Peyer's patch (tissue), 4 donors: ENCODE data around the gene RTBDN. TPM values are rescaled to one million over a fixed set of nuclear protein-coding genes. Genes with fewer than 3 reads are reported as not detected.
"Not testable (repeated sequence)": the region's sequence is repeated elsewhere in the genome, so short reads cannot be mapped to it uniquely, and the experiment has no call there.

ENCODE experiments used
- DNase-seq, 3 donors: peaks; one replicate each; pipeline ENCODE4 v3.0.0-alpha.2; 2017 to 2019
- H3K27ac ChIP-seq, 4 donors: fragments of 200-600 bp; sonication (generic); one replicate each; pipeline ENCODE4 v1.5.1; 2016 to 2019
- H3K27me3 ChIP-seq, 2 donors: fragments of 200-600 bp; sonication (generic); one replicate each; pipeline ENCODE4 v1.5.1; 2019
- H3K36me3 ChIP-seq, 3 donors: fragments of 200-600 bp; sonication (generic); one replicate each; pipeline ENCODE4 v1.5.1; 2016 to 2019
- H3K4me1 ChIP-seq, 4 donors: fragments of 200-600 bp; sonication (generic); one replicate each; pipeline ENCODE4 v1.5.1; 2016 to 2019
- H3K4me3 ChIP-seq, 4 donors: fragments of 200-600 bp; sonication (generic); 1 replicate in 3 of 4; 2 replicates in 1 of 4; pipeline ENCODE4 v1.5.1; 2016 to 2019; ENCODE audit warnings: mild to moderate bottlenecking in 1 of 4
- H3K9me3 ChIP-seq, 4 donors: fragments of 200-600 bp; sonication (generic); one replicate each; pipeline ENCODE4 v1.5.1; 2016 to 2019; ENCODE audit warnings: mild to moderate bottlenecking in 1 of 4
- CTCF ChIP-seq, 6 experiments: fragments of 450-650 bp in 4 of 6; fragments of 200-600 bp in 2 of 6; sonication (generic) in 1 of 6; IDR thresholded peaks; one replicate each; pipeline ENCODE4 v1.5.1; 2017 to 2019; ENCODE audit warnings: antibody characterized with exemption in 6 of 6, mild to moderate bottlenecking in 3 of 6, moderate library complexity in 1 of 6
- POLR2A ChIP-seq, 2 donors: fragments of 450-650 bp; IDR thresholded peaks; one replicate each; pipeline ENCODE4 v1.5.1; 2017; ENCODE audit warnings: antibody characterized with exemption in 2 of 2, mild to moderate bottlenecking in 2 of 2, moderate library complexity in 2 of 2
- total RNA-seq, 4 donors: library from RNA; depleted of rRNA; stranded (reverse); fragments of >200 nt; gene quantifications; one replicate each; pipeline ENCODE4 v1.1.0, GENCODE V29; 2016

The RTBDN gene
- total RNA-seq, 4 donors from 2014 or later: not detected

- no peak overlapping the region for H3K27ac ChIP-seq
- DNase-seq: no peak
- H3K36me3 ChIP-seq: peaks cover 0 to 21% (median 0%) of the 10 kb centered on the region in 3 donors
- no peak for TF ChIP-seq POLR2A (IDR thresholded peaks at IDR 0.05)
- no peak for TF ChIP-seq CTCF (IDR thresholded peaks at IDR 0.05)
- H3K4me3 ChIP-seq: peak overlapping the region in 2 of 4 donors; percentile 83 to 86
- H3K4me1 ChIP-seq: peaks cover 9 to 34% (median 16%) of the 10 kb centered on the region in 4 donors
- H3K27me3 ChIP-seq: no peaks in the 10 kb centered on the region
- H3K9me3 ChIP-seq: no peaks in the 10 kb centered on the region
Observed at GRCh38 chr19:12799742-12800465, 34.5 kb downstream of the RTBDN start.

GRCh38 chr19:12797607-12798006 is 36.8 kb downstream of the RTBDN start:
- Histone ChIP-seq H3K4me1 (peaks cover 9 to 43% (median 16%) of the 10 kb centered on the region in 4 donors), H3K36me3 (peaks cover 0 to 21% (median 0%) of the 10 kb centered on the region in 3 donors)
- H3K27ac ChIP-seq, H3K4me3 ChIP-seq, DNase-seq, H3K9me3 ChIP-seq, H3K27me3 ChIP-seq: not testable (repeated sequence)

- no peak for DNase-seq
- TF ChIP-seq POLR2A (IDR thresholded peaks at IDR 0.05): no peak
- TF ChIP-seq CTCF (IDR thresholded peaks at IDR 0.05): no peak
- Histone ChIP-seq H3K4me1 (peaks cover 9 to 39% (median 14%) of the 10 kb centered on the region in 4 donors), H3K27ac (peak overlapping the region in 2 of 4 donors; percentile 83 to 95), H3K27me3 (no peaks in the 10 kb centered on the region), H3K9me3 (no peaks in the 10 kb centered on the region), H3K4me3 (no peak overlapping the region), H3K36me3 (peaks cover 0 to 21% (median 0%) of the 10 kb centered on the region in 3 donors)
Observed at GRCh38 chr19:12797141-12797587, 37.2 kb downstream of the RTBDN start.

- Histone ChIP-seq H3K36me3 (peaks cover 0 to 21% (median 0%) of the 10 kb centered on the region in 3 donors), H3K27me3 (no peaks in the 10 kb centered on the region), H3K4me3 (peak overlapping the region in 3 of 4 donors; percentile 16 to 37 (median 33)), H3K4me1 (peaks cover 9 to 38% (median 12%) of the 10 kb centered on the region in 4 donors), H3K27ac (peak overlapping the region; percentile 51 to 95 (median 72)), H3K9me3 (no peaks in the 10 kb centered on the region)
- peak; percentile 91 to 99 (median 98) for TF ChIP-seq CTCF (IDR thresholded peaks at IDR 0.05)
- peak; percentile 34 to 71 for TF ChIP-seq POLR2A (IDR thresholded peaks at IDR 0.05)
- DNase-seq: peak; percentile 72 to 87 (median 81)
Observed at GRCh38 chr19:12796146-12797071, 38.0 kb downstream of the RTBDN start.

GRCh38 chr19:12794971-12795381 is 39.4 kb downstream of the RTBDN start:
- peaks cover 3 to 27% (median 8%) of the 10 kb centered on the region in 4 donors for H3K4me1 ChIP-seq
- H3K27ac ChIP-seq: peak overlapping the region in 3 of 4 donors; percentile 95 to 100 (median 97)
- TF ChIP-seq CTCF (IDR thresholded peaks at IDR 0.05) (no peak), POLR2A (IDR thresholded peaks at IDR 0.05) (peak in 1 of 2 donors; percentile 4)
- DNase-seq: no peak
- peaks cover 0 to 13% (median 0%) of the 10 kb centered on the region in 3 donors for H3K36me3 ChIP-seq
- no peaks in the 10 kb centered on the region for H3K27me3 ChIP-seq
- H3K4me3 ChIP-seq: no peak overlapping the region
- no peaks in the 10 kb centered on the region for H3K9me3 ChIP-seq
